Gastrocnemius medialis (tissue), 4 donors: Measurements from ENCODE around the gene DIPK1A. TPM values are rescaled to one million over a fixed set of nuclear protein-coding genes. Genes with fewer than 3 reads are reported as not detected.

Source experiments
- ATAC-seq, 2 donors: fragments of 150-250 bp; one replicate each; pipeline ENCODE4 v1.9.1; 2016
- DNase-seq, 2 donors: peaks; one replicate each; pipeline ENCODE4 v3.0.0-alpha.2; 2019
- H3K27ac ChIP-seq, 4 donors: fragments of 200-600 bp; sonication (generic); 1 replicate in 1 of 4; 2 replicates in 3 of 4; pipeline ENCODE4 v1.5.1; 2016 to 2018; ENCODE audit warnings: mild to moderate bottlenecking in 2 of 4, moderate library complexity in 1 of 4
- H3K27me3 ChIP-seq, 3 donors: fragments of 200-600 bp; sonication (generic) in 2 of 3; 1 replicate in 1 of 3; 2 replicates in 2 of 3; pipeline versions ENCODE4 v1.5.1 to v1.6.0; 2016 to 2019; ENCODE audit warnings: mild to moderate bottlenecking in 1 of 3, moderate library complexity in 1 of 3
- H3K36me3 ChIP-seq, 2 donors: fragments of 200-600 bp; sonication (generic) in 1 of 2; one replicate each; pipeline ENCODE4 v1.5.1; 2017 to 2018
- H3K4me1 ChIP-seq, 2 donors: fragments of 200-600 bp; sonication (generic) in 1 of 2; one replicate each; pipeline ENCODE4 v1.5.1; 2016 to 2017; ENCODE audit warnings: mild to moderate bottlenecking in 2 of 2
- H3K4me3 ChIP-seq, 4 donors: fragments of 200-600 bp; sonication (generic) in 3 of 4; 1 replicate in 1 of 4; 2 replicates in 3 of 4; pipeline ENCODE4 v1.5.1; 2016 to 2019; ENCODE audit warnings: mild to moderate bottlenecking in 2 of 4
- H3K9me3 ChIP-seq, 3 donors: fragments of 200-600 bp; sonication (generic) in 2 of 3; 1 replicate in 1 of 3; 2 replicates in 2 of 3; pipeline ENCODE4 v1.5.1; 2016 to 2019
- POLR2A ChIP-seq, 2 donors: fragments of 450-650 bp; IDR thresholded peaks; one replicate each; pipeline ENCODE4 v1.6.1; 2017; ENCODE audit warnings: antibody characterized with exemption in 2 of 2, mild to moderate bottlenecking in 2 of 2, moderate library complexity in 2 of 2
- in situ Hi-C, 4 donors: fragments of 200-750 bp; cut with MboI; loops; one replicate each; pipeline versions ENCODE4 v1.15.0 to v1.8.0; 2017; ENCODE audit warnings: low sequenced_read_pairs in 4 of 4
- intact Hi-C: fragments of 100-400 bp; cut with DNase I; formaldehyde crosslinking; loops from one replicate; pipeline ENCODE4 v1.15.1; 2023; ENCODE audit warnings: low total_unique reads
- total RNA-seq, 4 donors: library from RNA; depleted of rRNA; stranded (reverse); fragments of >200 nt; gene quantifications; one replicate each; pipeline versions ENCODE4 v1.1.0 to v1.2.3, GENCODE V29; 2016
- TF ChIP-seq, protein P1 (sequence below), 5 experiments: fragments of 450-650 bp in 3 of 5; fragments of 200-600 bp in 2 of 5; sonication (generic) in 2 of 5; IDR thresholded peaks in 4 of 5; conservative IDR thresholded peaks in 1 of 5; 1 replicate in 4 of 5; 2 replicates in 1 of 5; pipeline ENCODE4 v1.5.1; 2016 to 2019; ENCODE audit warnings: antibody characterized with exemption in 5 of 5, mild to moderate bottlenecking in 3 of 5, moderate library complexity in 3 of 5

The DIPK1A gene
- total RNA-seq, 4 donors from 2014 or later, result 3.3 to 9.2 (median 4.7) TPM

DNA sequence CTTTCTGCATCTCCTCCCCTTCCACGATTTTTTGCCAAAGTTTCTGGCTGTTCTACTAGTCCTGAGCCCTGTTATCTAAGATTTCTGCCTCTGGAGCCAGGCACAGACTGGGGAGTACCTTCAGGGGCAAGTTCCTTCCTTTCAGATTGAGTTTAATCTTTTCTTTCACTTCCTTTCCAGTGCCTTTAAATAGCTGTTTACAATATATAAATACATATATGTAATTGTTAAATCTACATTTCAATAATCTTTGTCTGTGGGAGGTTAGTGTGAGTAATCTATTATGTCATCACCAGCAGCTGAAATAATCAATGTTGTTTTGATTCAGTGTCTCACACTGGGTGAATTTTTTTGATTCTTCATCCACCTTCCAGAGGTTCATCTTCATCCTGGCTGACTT lies 31.8 kb downstream of the DIPK1A start:
- TF ChIP-seq POLR2A (IDR thresholded peaks at IDR 0.05), result no peak
- TF ChIP-seq, protein P1, sequence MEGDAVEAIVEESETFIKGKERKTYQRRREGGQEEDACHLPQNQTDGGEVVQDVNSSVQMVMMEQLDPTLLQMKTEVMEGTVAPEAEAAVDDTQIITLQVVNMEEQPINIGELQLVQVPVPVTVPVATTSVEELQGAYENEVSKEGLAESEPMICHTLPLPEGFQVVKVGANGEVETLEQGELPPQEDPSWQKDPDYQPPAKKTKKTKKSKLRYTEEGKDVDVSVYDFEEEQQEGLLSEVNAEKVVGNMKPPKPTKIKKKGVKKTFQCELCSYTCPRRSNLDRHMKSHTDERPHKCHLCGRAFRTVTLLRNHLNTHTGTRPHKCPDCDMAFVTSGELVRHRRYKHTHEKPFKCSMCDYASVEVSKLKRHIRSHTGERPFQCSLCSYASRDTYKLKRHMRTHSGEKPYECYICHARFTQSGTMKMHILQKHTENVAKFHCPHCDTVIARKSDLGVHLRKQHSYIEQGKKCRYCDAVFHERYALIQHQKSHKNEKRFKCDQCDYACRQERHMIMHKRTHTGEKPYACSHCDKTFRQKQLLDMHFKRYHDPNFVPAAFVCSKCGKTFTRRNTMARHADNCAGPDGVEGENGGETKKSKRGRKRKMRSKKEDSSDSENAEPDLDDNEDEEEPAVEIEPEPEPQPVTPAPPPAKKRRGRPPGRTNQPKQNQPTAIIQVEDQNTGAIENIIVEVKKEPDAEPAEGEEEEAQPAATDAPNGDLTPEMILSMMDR (IDR thresholded peaks at IDR 0.05 in 4 of 5, conservative IDR thresholded peaks at IDR 0.05 in 1 of 5), result no peak
- no peak overlapping the region for H3K4me3 ChIP-seq
- intact Hi-C loops, result no loop called here

DNA sequence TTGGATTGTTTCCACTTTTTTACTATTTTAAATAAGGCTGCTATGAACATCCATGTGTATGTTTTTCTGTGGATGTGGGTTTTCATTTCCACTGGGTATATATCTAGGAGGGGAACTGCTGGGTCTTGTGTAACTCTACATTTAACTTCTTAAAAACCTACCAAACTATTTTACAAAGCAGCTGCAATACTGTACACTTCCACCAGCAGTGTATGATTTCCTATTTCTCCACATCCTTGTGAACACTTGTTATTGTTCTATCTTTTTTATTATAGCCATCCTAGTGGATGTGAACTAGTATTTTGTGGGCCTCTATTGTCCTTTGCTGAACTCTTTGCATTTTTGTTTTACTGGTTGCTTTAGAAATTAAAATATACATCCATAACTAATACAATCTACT lies 33.4 kb downstream of the DIPK1A start:
- no peaks in the 10 kb centered on the region for H3K9me3 ChIP-seq
- H3K27me3 ChIP-seq, result no peaks in the 10 kb centered on the region
- DNase-seq (no peak), ATAC-seq (no peak)
- no peak for TF ChIP-seq POLR2A (IDR thresholded peaks at IDR 0.05)
- TF ChIP-seq, protein P1 (IDR thresholded peaks at IDR 0.05 in 4 of 5, conservative IDR thresholded peaks at IDR 0.05 in 1 of 5), result no peak
- no peak overlapping the region for H3K27ac ChIP-seq
- in situ Hi-C loops (no loop called here), intact Hi-C loops (no loop called here)
- peaks cover 0 to under 1% of the 10 kb centered on the region in 2 donors for H3K4me1 ChIP-seq
- no peaks in the 10 kb centered on the region for H3K36me3 ChIP-seq
- no peak overlapping the region for H3K4me3 ChIP-seq

More for the DNA sequence above, 31.8 kb downstream of the DIPK1A start:
- ATAC-seq, result no peak
- Histone ChIP-seq H3K9me3 (no peaks in the 10 kb centered on the region), H3K27ac (no peak overlapping the region), H3K27me3 (no peaks in the 10 kb centered on the region), H3K4me1 (peaks cover 11 to 12% of the 10 kb centered on the region in 2 donors), H3K36me3 (no peaks in the 10 kb centered on the region)
- DNase-seq, result no peak
- in situ Hi-C loops, result no loop called here

DNA sequence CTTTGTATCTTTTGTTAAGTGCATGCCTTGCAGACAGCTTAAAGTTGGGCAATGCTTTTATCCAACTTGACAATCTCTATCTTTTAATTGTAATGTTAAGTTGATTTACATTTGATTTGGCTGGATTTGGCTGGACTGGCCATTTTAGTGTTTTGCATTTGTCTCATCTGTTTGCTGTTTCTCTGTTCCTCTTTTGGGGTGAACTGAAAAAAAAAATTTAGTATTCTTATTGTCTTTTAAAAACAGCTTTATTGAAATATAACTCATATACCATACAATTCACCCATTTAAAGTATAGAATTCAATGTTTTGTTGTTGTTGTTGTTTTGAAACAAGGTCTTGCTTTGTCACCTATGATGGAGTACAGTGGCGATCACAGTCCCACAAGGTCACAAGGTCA lies 34.4 kb downstream of the DIPK1A start:
- in situ Hi-C loops (no loop called here), intact Hi-C loops (no loop called here)
- Histone ChIP-seq H3K4me1 (peaks cover 2 to 8% of the 10 kb centered on the region in 2 donors), H3K27ac (no peak overlapping the region), H3K4me3 (no peak overlapping the region), H3K9me3 (no peaks in the 10 kb centered on the region), H3K36me3 (no peaks in the 10 kb centered on the region), H3K27me3 (no peaks in the 10 kb centered on the region)
- ATAC-seq, result no peak
- no peak for DNase-seq
- TF ChIP-seq, protein P1 (IDR thresholded peaks at IDR 0.05 in 4 of 5, conservative IDR thresholded peaks at IDR 0.05 in 1 of 5), result no peak
- no peak for TF ChIP-seq POLR2A (IDR thresholded peaks at IDR 0.05)

DNA sequence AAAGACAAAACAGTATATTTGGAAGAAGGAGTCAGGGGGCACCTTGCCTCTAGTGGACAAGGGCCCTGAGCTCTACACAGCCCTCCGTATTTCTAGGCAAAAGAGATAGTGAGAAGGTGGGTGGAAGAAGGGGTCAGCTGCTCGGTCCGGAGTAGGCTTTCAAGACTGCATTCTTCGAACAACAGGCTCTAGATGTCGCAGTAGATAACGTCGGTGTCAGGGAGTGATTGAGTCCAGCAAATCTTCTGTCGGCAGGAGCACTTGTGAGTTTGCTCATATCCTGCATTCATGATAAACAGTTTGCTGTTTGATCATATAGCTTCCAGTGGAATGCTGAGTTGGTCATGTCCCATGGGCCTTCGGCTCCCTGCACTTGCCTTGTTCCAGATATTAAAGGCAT lies 36.8 kb downstream of the DIPK1A start:
- no peak overlapping the region for H3K4me3 ChIP-seq
- no peaks in the 10 kb centered on the region for H3K27me3 ChIP-seq
- H3K9me3 ChIP-seq, result no peaks in the 10 kb centered on the region
- no peak overlapping the region for H3K27ac ChIP-seq
- intact Hi-C loops (no loop called here), in situ Hi-C loops (no loop called here)
- peaks cover 12 to 16% of the 10 kb centered on the region in 2 donors for H3K4me1 ChIP-seq
- ATAC-seq (no peak), DNase-seq (no peak)
- TF ChIP-seq POLR2A (IDR thresholded peaks at IDR 0.05), result no peak
- TF ChIP-seq, protein P1 (IDR thresholded peaks at IDR 0.05 in 4 of 5, conservative IDR thresholded peaks at IDR 0.05 in 1 of 5), result no peak
- no peaks in the 10 kb centered on the region for H3K36me3 ChIP-seq

DNA sequence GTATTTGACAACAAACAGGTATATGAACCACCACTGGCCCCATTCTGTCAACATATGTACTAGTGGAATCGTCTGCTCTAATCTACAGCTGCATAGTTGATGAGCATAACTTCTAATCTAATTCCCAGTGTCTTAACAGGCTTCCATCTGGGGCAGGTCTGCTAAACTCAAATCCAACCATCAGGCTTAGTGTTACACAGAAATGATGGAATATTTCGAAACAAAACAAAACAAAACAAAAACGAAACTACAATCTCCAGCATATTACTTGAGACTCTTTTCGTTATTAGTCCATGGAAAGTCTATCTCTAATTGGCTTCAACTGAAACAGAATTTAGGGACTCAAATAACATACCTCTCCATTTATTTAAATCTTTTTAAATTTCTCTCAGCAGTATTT lies 37.6 kb downstream of the DIPK1A start:
- H3K4me1 ChIP-seq, result peaks cover 12 to 16% of the 10 kb centered on the region in 2 donors
- ATAC-seq (no peak), DNase-seq (no peak)
- H3K27me3 ChIP-seq, result no peaks in the 10 kb centered on the region
- H3K27ac ChIP-seq, result peak overlapping the region in 1 of 4 donors; percentile 28
- H3K9me3 ChIP-seq, result no peaks in the 10 kb centered on the region
- H3K4me3 ChIP-seq, result no peak overlapping the region
- H3K36me3 ChIP-seq, result no peaks in the 10 kb centered on the region
- no peak for TF ChIP-seq POLR2A (IDR thresholded peaks at IDR 0.05)
- TF ChIP-seq, protein P1 (IDR thresholded peaks at IDR 0.05 in 4 of 5, conservative IDR thresholded peaks at IDR 0.05 in 1 of 5), result no peak
- in situ Hi-C loops, result no loop called here
- intact Hi-C loops, result no loop called here
